Heart left ventricle (tissue), 13 donors: ENCODE measurements around the gene PCDH15.

ENCODE experiments used
- POLR2A ChIP-seq, 2 donors: fragments of 450-650 bp; IDR thresholded peaks; one replicate each; pipeline ENCODE4 v1.6.1; 2017; ENCODE audit warnings: antibody characterized with exemption in 2 of 2, mild to moderate bottlenecking in 2 of 2, moderate library complexity in 2 of 2
- TF ChIP-seq, protein P1 (sequence below), 12 donors: fragments of 200-600 bp; sonication (generic) in 4 of 12; IDR thresholded peaks; one replicate each; pipeline versions ENCODE4 v1.5.0 to v1.8.0; 2018 to 2022; ENCODE audit warnings: antibody characterized with exemption in 12 of 12, mild to moderate bottlenecking in 5 of 12
- donor health status: ischemic (EF 13 %, LVEDD 7.1; RV severe dilation, severe dysfunction).
- donor health status: DM: no; HTN: yes; CAD: no.
- donor health status: DM: no; HTN: no; CAD: no.
- donor health status: ischemic (EF 25% LVEDD 6.9; RV normal size, moderate dysfunction).
- donor health status: ischemic (EF 25% LVEDD 5.7; RV mildly dilated, moderate dysfunction).
- donor health status: ischemic (EF 35%, LVEDD 5.7; RV mildly dilated, moderate dysfunction).
- donor health status: nonischemic (EF 11% LVEDD 7.7; RV severe dilation, severe dysfunction).
- donor health status: DM: yes; HTN: yes; CAD: no.
- donor health status: PGD.
- donor health status: ischemic (EF 29% LVEDD 5.4; RV normal size, mild dysfunction).
- donor health status: nonischemic (EF 23%, LVEDD 6.1; RV moderate dilation, normal function).

DNA sequence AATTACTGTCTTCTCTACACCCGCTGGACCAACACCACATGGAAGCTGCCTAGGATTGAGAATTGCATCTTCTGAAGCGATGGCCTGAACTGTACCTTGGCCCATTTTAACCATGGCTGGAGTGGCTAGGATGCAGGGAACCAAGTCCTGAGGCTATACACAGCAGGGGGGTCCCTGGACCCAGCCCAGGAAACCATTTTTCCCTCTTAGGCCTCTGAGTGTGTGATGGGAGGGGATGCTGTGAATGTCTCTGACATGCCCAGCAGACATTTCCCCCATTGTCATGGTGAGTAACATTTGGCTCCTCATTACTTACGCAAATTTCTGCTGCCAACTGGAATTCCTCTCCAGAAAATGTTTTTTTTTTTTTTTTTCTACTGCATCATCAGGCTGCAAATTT, 822.7 kb downstream of the PCDH15 start:
- no peak for TF ChIP-seq POLR2A (IDR thresholded peaks at IDR 0.05)
- TF ChIP-seq, protein P1, sequence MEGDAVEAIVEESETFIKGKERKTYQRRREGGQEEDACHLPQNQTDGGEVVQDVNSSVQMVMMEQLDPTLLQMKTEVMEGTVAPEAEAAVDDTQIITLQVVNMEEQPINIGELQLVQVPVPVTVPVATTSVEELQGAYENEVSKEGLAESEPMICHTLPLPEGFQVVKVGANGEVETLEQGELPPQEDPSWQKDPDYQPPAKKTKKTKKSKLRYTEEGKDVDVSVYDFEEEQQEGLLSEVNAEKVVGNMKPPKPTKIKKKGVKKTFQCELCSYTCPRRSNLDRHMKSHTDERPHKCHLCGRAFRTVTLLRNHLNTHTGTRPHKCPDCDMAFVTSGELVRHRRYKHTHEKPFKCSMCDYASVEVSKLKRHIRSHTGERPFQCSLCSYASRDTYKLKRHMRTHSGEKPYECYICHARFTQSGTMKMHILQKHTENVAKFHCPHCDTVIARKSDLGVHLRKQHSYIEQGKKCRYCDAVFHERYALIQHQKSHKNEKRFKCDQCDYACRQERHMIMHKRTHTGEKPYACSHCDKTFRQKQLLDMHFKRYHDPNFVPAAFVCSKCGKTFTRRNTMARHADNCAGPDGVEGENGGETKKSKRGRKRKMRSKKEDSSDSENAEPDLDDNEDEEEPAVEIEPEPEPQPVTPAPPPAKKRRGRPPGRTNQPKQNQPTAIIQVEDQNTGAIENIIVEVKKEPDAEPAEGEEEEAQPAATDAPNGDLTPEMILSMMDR (IDR thresholded peaks at IDR 0.05) = no peak
